IMR-90 (cell line): ENCODE data around the gene PSD2. TPM values are rescaled to one million over a fixed set of nuclear protein-coding genes. Genes with fewer than 3 reads are reported as not detected.

Experiments
- ATAC-seq: fragments of 200-7000 bp; cut with Tn5 transposase; 2 replicates; pipeline ENCODE4 v1.9.1; 2020; ENCODE audit warnings: low read depth, mild to moderate bottlenecking, moderate library complexity
- BruUV-seq: library from RNA; stranded (reverse); fragments of 400-500 nt; replicated peaks from 2 replicates; lab custom pipeline; 2021; lab: Mats Ljungman, UMichigan
- CTCF ChIA-PET: fragments of 300-600 bp; formaldehyde crosslinking; extraction: SDS; loops from one replicate; lab custom pipeline; 2021; ENCODE audit warnings: antibody characterized with exemption; lab: Yijun Ruan, JAX
- POLR2A ChIA-PET: fragments of 300-600 bp; sonication (Branson Sonifier 250); formaldehyde crosslinking; loops from one replicate; lab custom pipeline; 2022; ENCODE audit warnings: antibody characterized with exemption; ENCODE audit not compliant: unreplicated experiment; lab: Charles Lee
- DNase-seq: peaks from one replicate; pipeline ENCODE4 v3.0.0; 2013
- H2AFZ ChIP-seq: replicated peaks from 2 replicates; pipeline ENCODE3; 2013; ENCODE audit warnings: low read length, mild to moderate bottlenecking; ENCODE audit not compliant: poor library complexity
- H2AK5ac ChIP-seq: 2 replicates; pipeline ENCODE4 v1.6.1; 2013; ENCODE audit warnings: low read depth, low read length, inconsistent platforms
- H2AK9ac ChIP-seq: replicated peaks from 2 replicates; pipeline ENCODE3; 2013; ENCODE audit warnings: mild to moderate bottlenecking, low read depth, low read length, moderate library complexity; ENCODE audit not compliant: poor library complexity
- H2BK120ac ChIP-seq: 2 replicates; pipeline ENCODE4 v1.6.1; 2013; ENCODE audit warnings: low read depth, low read length, inconsistent platforms
- H2BK15ac ChIP-seq: 3 replicates; pipeline ENCODE4 v1.6.1; 2013; ENCODE audit warnings: low read depth, low read length, inconsistent platforms
- H2BK20ac ChIP-seq: 2 replicates; pipeline ENCODE4 v1.6.1; 2013; ENCODE audit warnings: low read depth, mild to moderate bottlenecking, inconsistent platforms, low read length, moderate library complexity
- H2BK5ac ChIP-seq: 2 replicates; pipeline ENCODE4 v1.6.1; 2013; ENCODE audit warnings: mild to moderate bottlenecking, low read depth, low read length, inconsistent platforms; ENCODE audit not compliant: poor library complexity, severe bottlenecking
- H3K14ac ChIP-seq: replicated peaks from 2 replicates; pipeline ENCODE4 v1.6.1; 2013; ENCODE audit warnings: low read depth, low read length, inconsistent platforms
- H3K18ac ChIP-seq: 2 replicates; pipeline ENCODE4 v1.6.1; 2013; ENCODE audit warnings: low read depth, low read length, control low read depth
- H3K23ac ChIP-seq: 2 replicates; pipeline ENCODE4 v1.6.1; 2013; ENCODE audit warnings: low read depth, low read length, inconsistent platforms
- H3K27ac ChIP-seq: 2 replicates; pipeline ENCODE4 v1.5.1; 2013; ENCODE audit warnings: mild to moderate bottlenecking, control low read depth, low read length; ENCODE audit not compliant: insufficient read depth
- H3K27me3 ChIP-seq: 2 replicates; pipeline ENCODE4 v1.6.1; 2013; ENCODE audit warnings: low read length; ENCODE audit not compliant: control insufficient read depth, insufficient read depth
- H3K36me3 ChIP-seq: 2 replicates; pipeline ENCODE4 v1.6.1; 2013; ENCODE audit warnings: low read length, mixed read lengths; ENCODE audit not compliant: control insufficient read depth, insufficient read depth
- H3K4ac ChIP-seq: 2 replicates; pipeline ENCODE4 v1.6.1; 2013; ENCODE audit warnings: low read depth, low read length, inconsistent platforms
- H3K4me1 ChIP-seq: 2 replicates; pipeline ENCODE4 v1.6.1; 2013; ENCODE audit warnings: low read length, mixed read lengths; ENCODE audit not compliant: control insufficient read depth, insufficient read depth
- H3K4me2 ChIP-seq: 2 replicates; pipeline ENCODE4 v1.6.1; 2013; ENCODE audit warnings: low read depth, mild to moderate bottlenecking, control low read depth, low read length, moderate library complexity
- H3K4me3 ChIP-seq: 2 replicates; pipeline ENCODE4 v1.5.1; 2013; ENCODE audit warnings: low read depth, mild to moderate bottlenecking, control low read depth, low read length, moderate library complexity; ENCODE audit not compliant: insufficient read depth
- H3K56ac ChIP-seq: 2 replicates; pipeline ENCODE4 v1.6.1; 2013; ENCODE audit warnings: low read length, inconsistent platforms; ENCODE audit not compliant: insufficient read depth; ENCODE audit errors: extremely low read depth
- H3K79me1 ChIP-seq, 2 experiments: 2 replicates each; pipeline ENCODE4 v1.6.1; 2013; ENCODE audit warnings: low read length in 2 of 2, inconsistent platforms in 1 of 2, low read depth in 1 of 2
- H3K9ac ChIP-seq: 2 replicates; pipeline ENCODE4 v1.6.1; 2013; ENCODE audit warnings: low read depth, low read length, control low read depth
- H3K9me1 ChIP-seq: 2 replicates; pipeline ENCODE4 v1.6.1; 2013; ENCODE audit warnings: low read length, inconsistent platforms; ENCODE audit not compliant: insufficient read depth
- H3K9me3 ChIP-seq: 2 replicates; pipeline ENCODE4 v1.6.1; 2013; ENCODE audit warnings: low read length; ENCODE audit not compliant: control insufficient read depth, insufficient read depth
- H4K20me1 ChIP-seq: 2 replicates; pipeline ENCODE4 v1.6.1; 2013; ENCODE audit warnings: low read length, inconsistent platforms; ENCODE audit not compliant: insufficient read depth
- H4K5ac ChIP-seq: 2 replicates; pipeline ENCODE4 v1.6.1; 2013; ENCODE audit warnings: mild to moderate bottlenecking, low read depth, low read length, control low read depth
- H4K8ac ChIP-seq, 2 experiments: 2 replicates each; pipeline ENCODE4 v1.6.1; 2013; ENCODE audit warnings: low read depth in 2 of 2, low read length in 2 of 2, control low read depth in 1 of 2, inconsistent platforms in 1 of 2
- H4K91ac ChIP-seq: 2 replicates; pipeline ENCODE4 v1.6.1; 2013; ENCODE audit warnings: low read depth, low read length, inconsistent platforms; ENCODE audit not compliant: insufficient read depth
- BHLHE40 ChIP-seq: fragments of 150-350 bp; IDR thresholded peaks from 2 replicates; pipeline ENCODE4 v1.6.1; 2016; ENCODE audit warnings: mild to moderate bottlenecking, low read depth, low read length
- CEBPB ChIP-seq: IDR thresholded peaks from 2 replicates; pipeline ENCODE4 v1.6.1; 2012; ENCODE audit warnings: low read depth, low read length, improper control_type of control experiment
- CHD1 ChIP-seq: IDR thresholded peaks from 2 replicates; pipeline ENCODE4 v1.6.1; 2012; ENCODE audit warnings: low read depth, low read length, improper control_type of control experiment
- MXI1 ChIP-seq: IDR thresholded peaks from 2 replicates; pipeline ENCODE4 v1.6.1; 2012; ENCODE audit warnings: low read depth, mild to moderate bottlenecking, low read length, moderate library complexity, borderline replicate concordance
- POLR2A ChIP-seq: IDR thresholded peaks from 2 replicates; pipeline ENCODE4 v1.6.1; 2012; ENCODE audit warnings: mild to moderate bottlenecking, low read depth, low read length
- WGBS, 2 experiments: methylation state at CpG; one replicate each; pipeline versions ENCODE4 v1.1.5 to v1.1.7; 2013; ENCODE audit warnings: missing lambda C conversion rate in 2 of 2; ENCODE audit not compliant: insufficient read length in 1 of 2; ENCODE audit errors: extremely low coverage in 2 of 2; 5-methylcytosine and 5-hydroxymethylcytosine counted together
- dilution Hi-C: fragments of 300-500 bp; cut with HindIII; formaldehyde crosslinking; loops from one replicate; pipeline ENCODE4 v1.14.3; 2018; ENCODE audit warnings: low sequenced_read_pairs; ENCODE audit not compliant: unreplicated experiment
- in situ Hi-C: fragments of 300-500 bp; cut with MboI; formaldehyde crosslinking; loops from 3 replicates; pipeline ENCODE4 v1.14.3; 2019; ENCODE audit warnings: low sequenced_read_pairs, inconsistent platforms, mixed read lengths
- intact Hi-C: fragments of 100-400 bp; cut with micrococcal nuclease; formaldehyde crosslinking; loops from 2 replicates; pipeline ENCODE4 v1.10.0; 2022
- polyA plus RNA-seq, 3 experiments: library from polyadenylated mRNA; depleted of rRNA; stranded (reverse); fragments of >200 nt; gene quantifications; 2 replicates each; pipeline ENCODE4 v1.2.3, GENCODE V29; 2012; ENCODE audit warnings: low replicate concordance in 1 of 3
- total RNA-seq: library from RNA; depleted of rRNA; stranded (reverse); fragments of >200 nt; gene quantifications from 2 replicates; pipeline ENCODE4 v1.2.3, GENCODE V29; 2012
- TF ChIP-seq, protein P1 (sequence below): fragments of 150-350 bp; IDR thresholded peaks from 2 replicates; pipeline ENCODE4 v1.6.1; 2016; ENCODE audit warnings: low read depth, mild to moderate bottlenecking, low read length, moderate library complexity, borderline replicate concordance

Gene PSD2
- total and polyA plus RNA-seq, 2 of the 4 experiments (the other 2 are of a cell fraction) = 0.05 TPM; not detected in 1

DNA sequence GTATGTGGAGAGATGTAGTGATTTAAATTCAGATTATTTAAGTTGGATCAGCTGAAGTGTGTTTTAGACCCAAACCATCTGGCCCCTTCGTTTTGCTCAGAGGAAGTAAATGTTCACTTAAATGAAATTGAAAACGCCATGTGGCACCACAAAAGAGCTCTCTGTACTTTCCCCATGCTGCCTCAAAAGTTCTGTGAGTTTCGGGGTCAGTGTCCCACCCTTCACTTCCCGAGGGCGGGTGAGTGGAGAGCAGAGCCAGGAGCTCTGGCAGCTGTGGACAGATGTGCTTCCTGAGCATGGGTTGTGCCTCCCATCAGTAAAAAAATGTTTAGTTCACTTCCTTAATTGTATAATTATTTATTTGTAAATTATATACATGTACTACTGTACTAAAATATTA is 48.4 kb downstream of the PSD2 start:
- Histone ChIP-seq H3K4me3 (no peak overlapping the region), H3K18ac (no peak overlapping the region), H2AK9ac (no peak overlapping the region), H2AFZ (no peak overlapping the region), H3K27me3 (peaks cover 50% of the 10 kb centered on the region), H3K36me3 (no peaks in the 10 kb centered on the region), H3K9me3 (no peaks in the 10 kb centered on the region), H3K9ac (no peak overlapping the region), H3K79me1 (no peaks in the 10 kb centered on the region), H3K4me2 (no peak overlapping the region), H2BK20ac (no peak overlapping the region), H3K9me1 (no peaks in the 10 kb centered on the region), H4K91ac (no peak overlapping the region), H2BK120ac (no peak overlapping the region), H3K56ac (no peak overlapping the region), H3K14ac (no peak overlapping the region), H3K23ac (no peak overlapping the region), H3K27ac (no peak overlapping the region), H4K20me1 (no peaks in the 10 kb centered on the region; the same call in 1 of the 2 replicates), H3K4me1 (no peaks in the 10 kb centered on the region), H2BK5ac (no peak overlapping the region), H2AK5ac (no peak overlapping the region), H2BK15ac (no peak overlapping the region), H3K4ac (no peak overlapping the region), H4K8ac (no peak overlapping the region), H4K5ac (no peak overlapping the region)
- dilution Hi-C loops = no loop called here
- ChIA-PET CTCF (interaction anchor here (1.5 kb wide), 1 partner anchor 56 kb away, joined by 7 read pairs; no protein-coding TSS in a partner anchor), POLR2A (no interaction called here)
- intact Hi-C loops = loop anchor here (1.0 to 10.0 kb wide), 3 partner anchors 37 to 209 kb away; no protein-coding TSS in a partner anchor
- ATAC-seq = no peak
- WGBS, 2 experiments = no CpG with 5 or more reads among the region's 5 CpGs
- no peak for DNase-seq
- in situ Hi-C loops = loop anchor here (5.0 kb wide), 1 partner anchor 52 kb away; no protein-coding TSS in a partner anchor
- BruUV-seq = no TSS peak
- TF ChIP-seq MXI1 (no peak), CHD1 (no peak), BHLHE40 (no peak), CEBPB (no peak), POLR2A (no peak)
- TF ChIP-seq, protein P1, sequence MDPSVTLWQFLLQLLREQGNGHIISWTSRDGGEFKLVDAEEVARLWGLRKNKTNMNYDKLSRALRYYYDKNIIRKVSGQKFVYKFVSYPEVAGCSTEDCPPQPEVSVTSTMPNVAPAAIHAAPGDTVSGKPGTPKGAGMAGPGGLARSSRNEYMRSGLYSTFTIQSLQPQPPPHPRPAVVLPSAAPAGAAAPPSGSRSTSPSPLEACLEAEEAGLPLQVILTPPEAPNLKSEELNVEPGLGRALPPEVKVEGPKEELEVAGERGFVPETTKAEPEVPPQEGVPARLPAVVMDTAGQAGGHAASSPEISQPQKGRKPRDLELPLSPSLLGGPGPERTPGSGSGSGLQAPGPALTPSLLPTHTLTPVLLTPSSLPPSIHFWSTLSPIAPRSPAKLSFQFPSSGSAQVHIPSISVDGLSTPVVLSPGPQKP = no peak
